Endometrial microvascular endothelial cells (primary cell): ENCODE measurements around the gene SRGN. TPM values are rescaled to one million over a fixed set of nuclear protein-coding genes. Genes with fewer than 3 reads are reported as not detected.

Experiments
- in situ Hi-C: cut with HindIII; loops from 2 replicates; pipeline ENCODE4 v1.10.0; 2017; ENCODE audit warnings: low sequenced_read_pairs, low pct_unique_long_range_greater_than_20kb; ENCODE audit errors: inconsistent ontology term
- total RNA-seq: library from RNA; depleted of rRNA; stranded (reverse); fragments of >200 nt; gene quantifications from one replicate; pipeline ENCODE4 v1.2.3, GENCODE V29; 2015; ENCODE audit errors: inconsistent ontology term

The SRGN gene
- total RNA-seq, 1 donor from 2014 or later, result 1,694 TPM

DNA sequence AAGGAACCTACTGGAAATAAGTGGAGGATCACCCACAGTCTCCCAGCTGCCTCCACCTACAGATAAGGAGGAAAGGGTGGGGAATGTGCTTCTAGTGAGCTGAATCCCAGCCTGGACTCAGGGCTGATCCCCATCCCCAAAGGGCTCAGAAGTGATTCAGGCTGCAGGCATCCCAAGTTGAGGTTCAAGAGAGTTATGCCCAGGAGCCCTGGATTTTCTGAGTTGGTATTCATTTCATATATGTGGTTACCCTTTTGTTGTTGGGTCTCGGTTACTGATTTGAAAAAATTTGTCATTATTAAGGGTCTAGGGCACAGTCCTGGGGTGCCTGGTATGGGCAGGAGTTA lies 30.0 kb upstream of the SRGN start:
- in situ Hi-C loops, result no loop called here

DNA sequence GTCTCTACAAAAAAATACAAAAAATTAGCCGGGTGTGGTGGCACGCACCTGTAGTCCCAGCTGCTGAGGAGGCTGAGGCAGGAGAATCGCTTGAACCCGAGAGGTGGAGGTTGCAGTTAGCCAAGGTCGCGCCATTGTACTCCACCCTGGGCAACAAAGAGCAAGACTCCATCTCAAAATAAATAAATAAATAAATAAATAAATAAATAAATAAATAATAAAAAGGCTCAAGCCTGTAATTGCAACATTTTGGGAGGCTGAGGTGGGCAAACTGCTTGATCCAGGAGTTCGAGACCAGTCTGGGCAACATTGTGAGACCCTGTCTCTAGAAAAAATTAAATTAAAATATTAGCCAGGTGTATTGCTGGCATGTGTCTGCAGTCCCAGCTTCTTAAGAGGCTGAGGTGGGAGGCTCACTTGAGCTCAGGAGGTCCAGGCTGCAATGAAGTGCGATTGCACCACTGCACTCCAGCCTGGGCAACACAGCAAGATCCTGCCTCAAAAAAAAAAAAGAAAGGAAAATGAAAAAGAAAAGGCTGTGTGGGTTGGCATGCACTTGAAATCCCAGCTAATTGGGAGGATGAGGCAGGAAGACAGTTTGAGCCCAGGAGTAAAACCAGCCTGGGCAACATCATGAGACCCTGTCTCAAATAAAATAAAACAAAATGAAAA lies 27.6 kb upstream of the SRGN start:
- in situ Hi-C loops, result loop anchor here (10.0 kb wide), 1 partner anchor 45 kb away; no protein-coding TSS in a partner anchor

- in situ Hi-C loops, result loop anchor here (10.0 kb wide), 1 partner anchor 47 kb away; no protein-coding TSS in a partner anchor
Measured at GRCh38 chr10:69061305-69062161, 26.4 kb upstream of the SRGN start.

GRCh38 chr10:69062901-69063300 lies 25.0 kb upstream of the SRGN start:
- in situ Hi-C loops, result loop anchor here (10.0 kb wide), 1 partner anchor 48 kb away; no protein-coding TSS in a partner anchor

GRCh38 chr10:69064762-69065328 lies 23.1 kb upstream of the SRGN start:
- in situ Hi-C loops, result loop anchor here (10.0 kb wide), 1 partner anchor 50 kb away; no protein-coding TSS in a partner anchor

GRCh38 chr10:69065406-69066361 lies 22.2 kb upstream of the SRGN start:
- in situ Hi-C loops, result loop anchor here (10.0 kb wide), 1 partner anchor 51 kb away; no protein-coding TSS in a partner anchor

DNA sequence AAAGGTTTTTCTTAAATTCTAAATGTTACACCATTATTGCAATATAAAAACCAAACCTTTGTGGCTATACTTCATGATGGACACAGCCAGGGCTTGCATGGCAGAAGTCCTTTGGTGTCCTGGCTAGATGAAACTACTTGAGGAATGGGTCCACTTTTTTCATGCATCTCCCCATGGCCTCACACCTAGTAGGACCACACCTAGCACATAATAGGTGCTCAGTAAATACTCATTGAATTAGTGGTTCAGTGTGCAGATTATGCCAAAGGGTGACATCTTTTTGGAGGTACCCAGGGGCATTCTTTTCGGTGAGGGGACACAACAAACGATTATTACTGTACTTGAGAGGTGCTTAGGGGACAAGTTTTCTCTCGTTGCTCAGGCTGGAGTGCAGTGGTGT lies 20.7 kb upstream of the SRGN start:
- in situ Hi-C loops, result loop anchor here (10.0 kb wide), 1 partner anchor 52 kb away; no protein-coding TSS in a partner anchor

GRCh38 chr10:69068549-69068948 lies 19.4 kb upstream of the SRGN start:
- in situ Hi-C loops, result loop anchor here (10.0 kb wide), 1 partner anchor 54 kb away; no protein-coding TSS in a partner anchor

- in situ Hi-C loops, result loop anchor here (10.0 kb wide), 1 partner anchor 55 kb away; no protein-coding TSS in a partner anchor
Measured at GRCh38 chr10:69069090-69070042, 18.5 kb upstream of the SRGN start.

- in situ Hi-C loops, result no loop called here
Measured at GRCh38 chr10:69070951-69071350, 17.0 kb upstream of the SRGN start.

- in situ Hi-C loops, result no loop called here
Measured at GRCh38 chr10:69071610-69072009, 16.3 kb upstream of the SRGN start.

- in situ Hi-C loops, result no loop called here
Measured at GRCh38 chr10:69073026-69073425, 14.9 kb upstream of the SRGN start.

GRCh38 chr10:69073736-69074364 lies 14.1 kb upstream of the SRGN start:
- in situ Hi-C loops, result no loop called here

DNA sequence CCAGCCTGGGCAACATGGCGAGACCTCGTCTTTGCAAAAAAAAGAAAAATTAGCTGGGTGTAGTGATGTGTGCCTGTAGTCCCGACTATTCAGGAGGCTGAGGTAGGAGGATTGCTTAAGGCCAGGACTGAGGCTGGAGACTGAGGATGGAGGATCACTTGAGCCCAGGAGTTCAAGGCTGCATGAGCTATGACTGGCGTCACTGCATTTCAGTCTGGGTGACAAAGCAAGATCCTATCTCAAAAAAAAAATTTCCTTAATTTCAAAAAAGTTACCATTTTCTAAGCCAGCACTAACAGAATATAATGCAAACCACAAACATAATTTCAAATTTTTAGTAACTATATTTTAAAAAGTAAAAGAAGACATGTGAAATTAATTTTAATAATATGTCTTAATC lies 13.4 kb upstream of the SRGN start:
- in situ Hi-C loops, result no loop called here

- in situ Hi-C loops, result no loop called here
Measured at GRCh38 chr10:69075431-69075830, 12.5 kb upstream of the SRGN start.

- in situ Hi-C loops, result no loop called here
Measured at GRCh38 chr10:69078311-69078710, 9.6 kb upstream of the SRGN start.

GRCh38 chr10:69080226-69080625 lies 7.7 kb upstream of the SRGN start:
- in situ Hi-C loops, result no loop called here
